ENCODE measurements around the gene PPM1N. TPM values are rescaled to one million over a fixed set of nuclear protein-coding genes. Genes with fewer than 3 reads are reported as not detected.

Gene PPM1N
- total RNA-seq, 1 donor from 2014 or later = 0.52 TPM

- no peaks in the 10 kb centered on the region for H3K27me3 Mint-ChIP-seq (ENCODE audit: low read depth)
- TF ChIP-seq, protein P1, sequence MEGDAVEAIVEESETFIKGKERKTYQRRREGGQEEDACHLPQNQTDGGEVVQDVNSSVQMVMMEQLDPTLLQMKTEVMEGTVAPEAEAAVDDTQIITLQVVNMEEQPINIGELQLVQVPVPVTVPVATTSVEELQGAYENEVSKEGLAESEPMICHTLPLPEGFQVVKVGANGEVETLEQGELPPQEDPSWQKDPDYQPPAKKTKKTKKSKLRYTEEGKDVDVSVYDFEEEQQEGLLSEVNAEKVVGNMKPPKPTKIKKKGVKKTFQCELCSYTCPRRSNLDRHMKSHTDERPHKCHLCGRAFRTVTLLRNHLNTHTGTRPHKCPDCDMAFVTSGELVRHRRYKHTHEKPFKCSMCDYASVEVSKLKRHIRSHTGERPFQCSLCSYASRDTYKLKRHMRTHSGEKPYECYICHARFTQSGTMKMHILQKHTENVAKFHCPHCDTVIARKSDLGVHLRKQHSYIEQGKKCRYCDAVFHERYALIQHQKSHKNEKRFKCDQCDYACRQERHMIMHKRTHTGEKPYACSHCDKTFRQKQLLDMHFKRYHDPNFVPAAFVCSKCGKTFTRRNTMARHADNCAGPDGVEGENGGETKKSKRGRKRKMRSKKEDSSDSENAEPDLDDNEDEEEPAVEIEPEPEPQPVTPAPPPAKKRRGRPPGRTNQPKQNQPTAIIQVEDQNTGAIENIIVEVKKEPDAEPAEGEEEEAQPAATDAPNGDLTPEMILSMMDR (IDR thresholded peaks at IDR 0.05) = no peak
- no peaks in the 10 kb centered on the region for H3K9me3 Mint-ChIP-seq (ENCODE audit: low read depth)
- H3K4me1 Mint-ChIP-seq (ENCODE audit: low read depth) = peaks cover 2% of the 10 kb centered on the region
- H3K36me3 Mint-ChIP-seq (ENCODE audit: low read depth) = no peaks in the 10 kb centered on the region
- no peak overlapping the region for H3K27ac Mint-ChIP-seq (ENCODE audit: unreplicated experiment)
- DNase-seq (ENCODE audit: low spot score) = no peak
- H3K4me3 Mint-ChIP-seq (ENCODE audit: unreplicated experiment) = no peak overlapping the region
Observed at GRCh38 chr19:45484273-45484945, 13.8 kb upstream of the PPM1N start.

DNA sequence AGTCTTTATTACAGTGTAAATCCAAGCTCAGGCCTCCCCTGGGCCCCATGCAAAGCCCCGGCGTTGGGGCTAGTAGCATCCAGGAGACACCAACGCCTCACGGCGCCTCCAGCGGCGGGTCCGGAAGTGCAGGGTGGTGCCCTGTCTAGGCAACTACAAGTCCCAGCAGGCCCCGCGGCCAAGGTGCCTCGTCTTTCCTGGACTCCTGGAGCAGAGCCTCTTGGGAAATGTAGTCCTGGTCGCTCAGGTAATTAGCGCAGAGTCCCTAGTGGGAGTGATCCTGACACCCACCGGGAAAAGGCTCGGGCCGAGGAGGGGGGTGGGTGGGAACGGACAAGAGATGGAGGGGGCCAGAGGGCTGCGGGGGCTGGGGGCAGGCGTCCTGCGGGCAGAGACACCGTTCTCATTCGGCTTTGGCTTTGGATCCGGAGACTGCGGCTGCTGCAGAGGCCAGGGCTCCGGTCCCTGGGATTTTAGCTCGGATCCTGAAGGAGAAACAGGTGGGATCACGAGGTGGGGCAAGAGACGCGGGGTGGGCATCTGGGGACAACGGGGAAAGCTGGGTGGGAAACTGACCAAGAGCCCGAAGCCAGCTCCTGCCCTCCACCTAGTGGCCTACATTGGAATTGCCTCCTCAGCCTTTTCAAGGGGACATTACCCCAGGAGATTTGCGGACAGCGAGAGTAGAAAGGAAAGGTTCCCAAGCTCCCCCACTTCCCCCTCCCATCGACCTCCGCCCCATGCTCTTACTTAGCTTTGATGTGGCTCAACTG is 12.8 kb upstream of the PPM1N start:
- Mint-ChIP-seq H3K4me1 (ENCODE audit: low read depth) (peaks cover 2% of the 10 kb centered on the region), H3K27me3 (ENCODE audit: low read depth) (no peaks in the 10 kb centered on the region), H3K4me3 (ENCODE audit: unreplicated experiment) (peak overlapping the region; percentile 94), H3K27ac (ENCODE audit: unreplicated experiment) (peak overlapping the region; percentile 95), H3K9me3 (ENCODE audit: low read depth) (no peaks in the 10 kb centered on the region), H3K36me3 (ENCODE audit: low read depth) (no peaks in the 10 kb centered on the region)
- TF ChIP-seq, protein P1 (IDR thresholded peaks at IDR 0.05) = peak; percentile 85
- DNase-seq (ENCODE audit: low spot score) = peak; percentile 99

DNA sequence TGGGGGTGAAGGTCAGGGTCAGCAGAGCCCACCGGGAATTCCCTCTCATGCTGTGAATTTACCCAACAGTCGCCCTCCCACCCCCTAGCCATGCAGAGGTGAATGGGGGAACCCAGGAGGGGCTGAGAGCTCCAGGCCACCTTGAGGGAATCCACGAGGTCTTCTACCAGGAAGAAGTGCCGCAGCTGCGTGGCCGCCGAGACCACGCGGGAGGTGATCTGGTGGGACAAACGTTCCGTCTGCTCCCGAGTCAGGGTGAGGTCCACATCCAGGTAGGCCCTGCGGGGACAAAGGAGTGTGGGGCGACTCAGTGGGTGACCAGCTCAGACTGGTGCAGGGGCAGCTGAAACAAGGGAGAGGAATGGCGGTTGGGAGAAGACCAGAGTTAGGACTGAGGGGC is 9.5 kb upstream of the PPM1N start:
- Mint-ChIP-seq H3K4me1 (ENCODE audit: low read depth) (peaks cover 13% of the 10 kb centered on the region), H3K36me3 (ENCODE audit: low read depth) (no peaks in the 10 kb centered on the region), H3K27me3 (ENCODE audit: low read depth) (no peaks in the 10 kb centered on the region), H3K4me3 (ENCODE audit: unreplicated experiment) (no peak overlapping the region), H3K9me3 (ENCODE audit: low read depth) (no peaks in the 10 kb centered on the region), H3K27ac (ENCODE audit: unreplicated experiment) (no peak overlapping the region)
- DNase-seq (ENCODE audit: low spot score) = no peak
- TF ChIP-seq, protein P1 (IDR thresholded peaks at IDR 0.05) = no peak

GRCh38 chr19:45489216-45489855 is 8.9 kb upstream of the PPM1N start:
- H3K4me1 Mint-ChIP-seq (ENCODE audit: low read depth) = peaks cover 13% of the 10 kb centered on the region
- no peak overlapping the region for H3K4me3 Mint-ChIP-seq (ENCODE audit: unreplicated experiment)
- DNase-seq (ENCODE audit: low spot score) = no peak
- H3K27me3 Mint-ChIP-seq (ENCODE audit: low read depth) = no peaks in the 10 kb centered on the region
- TF ChIP-seq, protein P1 (IDR thresholded peaks at IDR 0.05) = no peak
- H3K27ac Mint-ChIP-seq (ENCODE audit: unreplicated experiment) = no peak overlapping the region
- H3K36me3 Mint-ChIP-seq (ENCODE audit: low read depth) = no peaks in the 10 kb centered on the region
- H3K9me3 Mint-ChIP-seq (ENCODE audit: low read depth) = no peaks in the 10 kb centered on the region

- Mint-ChIP-seq H3K27me3 (ENCODE audit: low read depth) (peaks cover 2% of the 10 kb centered on the region), H3K4me3 (ENCODE audit: unreplicated experiment) (peak overlapping the region; percentile 61), H3K36me3 (ENCODE audit: low read depth) (no peaks in the 10 kb centered on the region), H3K4me1 (ENCODE audit: low read depth) (peaks cover 20% of the 10 kb centered on the region), H3K9me3 (ENCODE audit: low read depth) (no peaks in the 10 kb centered on the region), H3K27ac (ENCODE audit: unreplicated experiment) (no peak overlapping the region)
- TF ChIP-seq, protein P1 (IDR thresholded peaks at IDR 0.05) = no peak
- no peak for DNase-seq (ENCODE audit: low spot score)
Observed at GRCh38 chr19:45492137-45492626, 6.1 kb upstream of the PPM1N start.

All from chondrocyte (in vitro differentiated cells).